NAMALWA (cell line): ENCODE data around the gene PSMC3IP.

Experiments
- DNase-seq: peaks from one replicate; pipeline ENCODE4 v3.0.0-alpha.2; 2015; ENCODE audit warnings: low spot score

The PSMC3IP gene

DNA sequence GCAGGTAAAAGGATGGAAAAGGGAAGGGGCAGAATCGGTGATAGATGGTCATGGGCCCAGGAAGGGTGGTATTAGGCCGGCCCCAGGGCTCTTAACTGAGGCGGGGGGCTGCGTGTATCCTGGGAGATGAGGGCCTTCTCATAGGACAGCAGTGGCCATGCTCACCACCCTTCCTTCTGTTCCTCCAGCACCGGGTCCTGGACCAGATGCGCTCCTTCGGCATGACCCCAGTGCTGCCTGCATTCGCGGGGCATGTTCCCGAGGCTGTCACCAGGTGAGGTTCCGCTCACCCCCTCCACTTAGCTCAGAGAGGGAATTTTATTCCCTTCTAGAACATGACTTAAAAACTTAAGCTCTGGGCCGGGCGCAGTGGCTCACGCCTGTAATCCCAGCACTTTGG lies 39.0 kb downstream of the PSMC3IP start:
- no peak for DNase-seq

GRCh38 chr17:42537826-42538451 lies 39.6 kb downstream of the PSMC3IP start:
- no peak for DNase-seq

DNA sequence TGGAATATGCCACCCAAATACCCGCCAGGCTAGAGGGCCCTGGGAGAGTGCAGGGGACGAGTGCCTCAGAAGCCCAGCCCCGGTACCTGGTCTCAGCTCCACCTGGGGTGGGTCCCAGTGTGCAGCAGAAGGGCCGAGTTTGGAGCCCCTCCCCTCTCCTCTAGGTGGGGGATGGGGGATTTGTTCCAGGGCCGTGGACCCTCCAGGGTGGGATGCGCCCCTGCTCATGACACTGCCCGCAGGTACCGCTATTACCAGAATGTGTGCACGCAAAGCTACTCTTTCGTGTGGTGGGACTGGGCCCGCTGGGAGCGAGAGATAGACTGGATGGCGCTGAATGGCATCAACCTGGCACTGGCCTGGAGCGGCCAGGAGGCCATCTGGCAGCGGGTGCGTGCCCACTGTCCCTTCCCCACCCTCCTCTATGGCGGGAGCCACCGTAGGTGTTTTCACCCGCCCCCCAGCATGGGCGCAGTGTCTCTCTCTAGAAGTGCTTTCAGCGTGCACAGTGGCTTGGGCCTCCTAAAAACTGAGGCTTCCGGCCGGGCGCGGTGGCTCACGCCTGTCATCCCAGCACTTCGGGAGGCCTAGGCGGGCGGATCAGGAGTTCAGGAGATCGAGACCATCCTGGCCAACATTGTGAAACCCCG lies 40.2 kb downstream of the PSMC3IP start:
- DNase-seq = no peak

DNA sequence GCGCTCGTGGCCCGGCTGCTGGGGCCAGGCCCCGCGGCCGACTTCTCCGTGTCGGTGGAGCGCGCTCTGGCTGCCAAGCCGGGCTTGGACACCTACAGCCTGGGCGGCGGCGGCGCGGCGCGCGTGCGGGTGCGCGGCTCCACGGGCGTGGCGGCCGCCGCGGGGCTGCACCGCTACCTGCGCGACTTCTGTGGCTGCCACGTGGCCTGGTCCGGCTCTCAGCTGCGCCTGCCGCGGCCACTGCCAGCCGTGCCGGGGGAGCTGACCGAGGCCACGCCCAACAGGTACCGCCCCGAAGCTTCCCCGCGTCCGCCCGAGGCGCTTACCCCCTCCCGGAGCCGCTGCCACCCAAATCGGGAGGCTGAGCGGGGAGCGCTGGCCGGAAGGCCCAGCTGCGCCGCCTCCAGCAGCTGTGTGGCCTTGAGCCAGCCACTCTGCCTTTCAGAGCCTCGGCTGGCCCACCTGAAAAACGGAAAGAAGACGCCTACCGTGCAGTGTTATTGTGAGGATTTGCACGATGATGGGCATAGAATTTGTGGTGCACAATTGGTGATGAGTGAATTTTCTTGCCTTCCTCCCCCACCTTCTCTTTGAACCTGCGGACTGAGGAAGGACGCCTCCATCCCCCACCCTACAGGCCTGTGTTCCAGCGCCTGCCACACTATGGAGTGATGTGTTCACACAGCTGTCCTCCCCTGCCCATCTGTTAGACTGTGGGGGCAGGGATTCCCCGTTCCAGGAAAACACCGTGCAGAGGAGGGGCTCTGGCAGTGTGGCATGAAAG lies 41.0 kb downstream of the PSMC3IP start:
- peak; percentile 77 for DNase-seq

- peak; percentile 95 for DNase-seq
Measured at GRCh38 chr17:42536048-42536371, 41.5 kb downstream of the PSMC3IP start, which contains the start of gene NAGLU. NAGLU (plus strand) TSS chr17:42536241; CDS start chr17:42536273, 32 bp downstream.

DNA sequence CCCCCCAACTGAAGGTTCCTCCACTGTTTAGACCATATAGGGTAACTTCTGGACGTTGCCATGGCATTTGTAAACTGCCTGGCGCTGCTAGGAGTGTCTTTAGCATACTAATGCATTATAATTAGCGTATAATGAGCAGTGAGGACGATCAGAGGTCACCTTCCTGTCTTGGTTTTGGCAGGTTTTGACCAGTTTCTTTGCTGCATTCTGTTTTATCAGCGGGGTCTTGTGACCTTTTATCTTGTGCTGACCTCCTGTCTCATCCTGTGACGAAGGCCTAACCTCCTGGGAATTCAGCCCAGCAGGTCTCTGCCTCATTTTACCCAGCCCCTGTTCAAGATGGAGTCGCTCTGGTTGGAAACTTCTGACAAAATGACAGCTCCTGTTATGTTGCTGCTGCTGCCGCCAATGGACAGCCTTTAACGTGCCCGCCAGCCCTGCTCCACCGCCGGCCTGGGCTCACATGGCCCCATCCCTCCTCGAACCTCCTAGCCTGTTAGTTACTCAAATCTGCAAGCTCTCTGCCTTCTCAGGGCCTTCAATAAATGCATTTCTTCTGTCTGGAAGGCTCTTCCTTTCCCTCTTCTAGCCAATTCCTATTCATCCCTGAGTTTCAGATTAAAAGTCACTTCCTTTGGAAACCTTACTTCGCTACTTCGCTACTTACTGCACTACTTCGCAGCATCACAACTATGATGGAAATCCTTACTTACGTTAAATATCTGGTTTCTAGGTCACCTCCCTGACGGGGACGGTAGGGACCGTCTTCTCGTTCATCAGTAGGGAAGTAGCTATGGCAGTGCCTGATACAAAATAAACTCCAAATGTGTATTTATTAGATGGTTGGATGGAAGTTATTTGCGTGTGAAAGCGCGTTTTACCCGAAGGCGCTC lies 42.1 kb downstream of the PSMC3IP start:
- peak; percentile 26 for DNase-seq

GRCh38 chr17:42531455-42532354 lies 45.8 kb downstream of the PSMC3IP start:
- peak; percentile 69 for DNase-seq

- no peak for DNase-seq
Measured at GRCh38 chr17:42530952-42531454, 46.5 kb downstream of the PSMC3IP start.

DNA sequence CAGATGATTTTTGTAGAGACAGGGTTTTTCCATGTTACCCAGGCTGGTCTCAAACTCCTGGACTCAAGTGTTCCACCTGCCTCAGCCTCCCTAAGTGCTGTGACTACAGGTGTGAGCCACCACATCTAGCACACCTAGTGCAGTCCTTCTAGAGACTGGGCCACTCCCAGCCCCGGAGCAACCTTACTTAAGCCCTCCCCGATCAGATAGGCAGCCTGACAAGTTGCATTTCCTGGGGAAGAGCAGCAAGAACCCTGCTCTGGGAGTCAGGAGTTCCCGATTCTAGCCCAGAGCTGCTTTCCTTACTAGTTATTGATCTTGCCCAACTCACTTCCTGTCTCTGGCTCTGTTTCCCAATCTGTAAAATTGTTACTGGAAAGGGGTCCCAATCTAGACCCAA lies 48.5 kb downstream of the PSMC3IP start:
- DNase-seq = no peak

DNA sequence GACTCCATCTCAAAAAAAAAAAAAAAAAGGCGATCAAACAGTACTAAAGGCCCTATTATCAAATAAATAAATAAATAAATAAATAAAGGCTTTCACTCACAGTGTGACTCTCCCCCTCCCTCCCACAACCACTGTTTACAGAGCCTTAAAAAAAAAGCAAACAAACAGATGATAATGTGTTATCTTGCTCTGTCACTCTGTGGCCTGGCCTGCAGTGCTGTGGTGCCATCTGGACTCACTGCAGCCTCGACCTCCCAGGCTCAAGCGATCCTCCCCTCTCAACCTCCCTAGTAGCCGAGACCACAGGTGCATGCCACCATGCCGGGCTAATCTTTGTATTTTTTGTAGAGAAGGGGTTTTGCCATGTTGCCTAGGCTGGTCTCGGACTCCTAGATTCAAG lies 49.6 kb downstream of the PSMC3IP start:
- DNase-seq = no peak

DNA sequence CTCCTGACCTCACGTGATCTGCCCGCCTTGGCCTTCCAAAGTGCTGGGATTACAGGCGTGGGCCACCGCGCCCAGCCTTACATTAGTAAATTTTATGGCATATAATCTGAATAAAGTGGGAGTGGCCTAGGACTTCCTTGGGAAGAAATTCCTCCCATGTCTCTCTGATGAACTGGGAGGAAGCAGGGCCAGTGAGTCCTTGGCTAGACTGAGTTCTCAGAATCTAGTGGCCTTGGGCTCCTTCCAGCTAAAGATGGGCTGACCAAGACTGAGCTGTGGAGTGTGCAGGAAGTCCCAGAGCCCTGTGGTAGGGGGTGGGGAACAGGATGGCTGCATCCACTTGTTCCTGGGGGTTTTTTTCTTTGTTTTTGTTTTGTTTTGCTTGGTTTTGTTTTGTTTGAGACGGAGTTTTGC lies 51.5 kb downstream of the PSMC3IP start:
- DNase-seq = no peak

GRCh38 chr17:42525221-42525620 lies 52.3 kb downstream of the PSMC3IP start:
- no peak for DNase-seq

DNA sequence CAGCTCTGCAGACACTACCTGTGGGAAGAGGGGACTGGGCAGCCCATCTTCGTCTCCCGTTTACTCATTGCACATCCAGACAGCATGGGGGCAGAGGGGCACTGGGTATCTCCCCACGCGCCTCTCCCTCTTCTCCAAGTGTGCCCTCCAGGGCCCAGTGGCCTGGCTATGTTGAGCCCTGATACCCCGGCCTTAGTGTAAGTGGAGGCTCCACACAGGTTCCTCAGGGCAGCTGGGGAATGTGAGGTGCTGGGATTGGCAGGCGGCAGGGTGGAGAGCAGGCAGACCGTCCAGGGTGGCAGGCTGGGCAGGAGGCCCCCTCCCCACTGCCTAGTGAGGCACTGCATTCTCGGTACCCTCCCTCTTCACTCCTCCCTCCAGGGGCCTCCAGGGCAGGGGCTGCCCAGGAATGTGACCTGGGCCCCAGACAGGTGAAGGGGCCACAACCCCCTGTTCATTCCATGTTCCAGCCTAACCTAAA lies 54.7 kb downstream of the PSMC3IP start:
- no peak for DNase-seq
